Spleen (tissue), 7 donors: ENCODE data around the gene ACADS.

Experiments
- CTCF ChIP-seq, 11 experiments: fragments of 200-600 bp in 7 of 11; fragments of 450-650 bp in 4 of 11; sonication (generic) in 4 of 11; IDR thresholded peaks in 8 of 11; conservative IDR thresholded peaks in 3 of 11; 1 replicate in 7 of 11; 2 replicates in 4 of 11; pipeline versions ENCODE4 v1.4.0 to v1.8.0; 2016 to 2021; ENCODE audit warnings: antibody characterized with exemption in 11 of 11, inconsistent platforms in 4 of 11, mild to moderate bottlenecking in 1 of 11
- POLR2A ChIP-seq, 3 donors: fragments of 450-650 bp; IDR thresholded peaks; one replicate each; pipeline ENCODE4 v1.5.1; 2017; ENCODE audit warnings: antibody characterized with exemption in 3 of 3, mild to moderate bottlenecking in 1 of 3
- POLR2AphosphoS5 ChIP-seq, 3 donors: sonication (generic); formaldehyde crosslinking; IDR thresholded peaks; one replicate each; pipeline ENCODE4 v1.5.1; 2017; ENCODE audit warnings: antibody characterized with exemption in 3 of 3
- donor health status: DM: no; HTN: no; CAD: no; lungs with moderate emphysema.
- donor health status: DM: no; HTN: no; CAD: no.
- donor health status: DM: no; HTN: no; CAD: no.

GRCh38 chr12:120719496-120720233 lies 6.0 kb upstream of the ACADS start:
- TF ChIP-seq CTCF (IDR thresholded peaks at IDR 0.05 in 8 of 11, conservative IDR thresholded peaks at IDR 0.05 in 3 of 11) = no peak
- TF ChIP-seq POLR2A (IDR thresholded peaks at IDR 0.05) = no peak
- no peak for TF ChIP-seq POLR2AphosphoS5 (IDR thresholded peaks at IDR 0.05)
